GM12874 (cell line): Measurements from ENCODE around the gene TREML4.

Source experiments
- CTCF ChIP-seq: IDR thresholded peaks from 2 replicates; pipeline ENCODE4 v1.5.1; 2011; ENCODE audit warnings: low read depth, mild to moderate bottlenecking, control low read depth, low read length, moderate library complexity; ENCODE audit not compliant: insufficient read depth

The TREML4 gene

GRCh38 chr6:41200296-41200900 lies 27.8 kb upstream of the TREML4 start:
- TF ChIP-seq CTCF: no peak

- TF ChIP-seq CTCF: no peak
These were observed 27.0 kb upstream of the TREML4 start, which contains the start of gene TREML2 for GRCh38 chr6:41200901-41201763. TREML2 (minus strand) TSS chr6:41201149; CDS start chr6:41201008, 141 bp downstream.

- TF ChIP-seq CTCF: no peak
These were observed 26.4 kb upstream of the TREML4 start for GRCh38 chr6:41201764-41202173.

GRCh38 chr6:41204156-41204555 lies 24.0 kb upstream of the TREML4 start:
- TF ChIP-seq CTCF: no peak

GRCh38 chr6:41208439-41209106 lies 19.6 kb upstream of the TREML4 start:
- TF ChIP-seq CTCF: no peak

GRCh38 chr6:41209547-41210320 lies 18.4 kb upstream of the TREML4 start:
- TF ChIP-seq CTCF: no peak
